Transverse colon (tissue), 4 donors: ENCODE results near the gene CAMK2B. TPM values are rescaled to one million over a fixed set of nuclear protein-coding genes. Genes with fewer than 3 reads are reported as not detected.

Experiments
- DNase-seq: peaks from one replicate; pipeline ENCODE4 v3.0.0-alpha.2; 2019
- H3K27ac ChIP-seq, 4 donors: fragments of 200-600 bp; sonication (generic); 2 replicates each; pipeline ENCODE4 v1.5.1; 2016 to 2018; ENCODE audit warnings: inconsistent platforms in 4 of 4
- H3K27me3 ChIP-seq: fragments of 200-600 bp; sonication (generic); 2 replicates; pipeline ENCODE4 v1.5.1; 2017; ENCODE audit warnings: inconsistent platforms
- H3K36me3 ChIP-seq, 4 donors: fragments of 200-600 bp; sonication (generic); 2 replicates each; pipeline ENCODE4 v1.5.1; 2017 to 2019; ENCODE audit warnings: inconsistent platforms in 4 of 4
- H3K4me1 ChIP-seq, 4 donors: fragments of 200-600 bp; sonication (generic); 2 replicates each; pipeline ENCODE4 v1.5.1; 2017 to 2020; ENCODE audit warnings: inconsistent platforms in 4 of 4
- H3K4me3 ChIP-seq, 4 donors: fragments of 200-600 bp; sonication (generic); 1 replicate in 1 of 4; 2 replicates in 3 of 4; pipeline versions ENCODE4 v1.5.1 to v1.6.1; 2017 to 2019; ENCODE audit warnings: inconsistent platforms in 4 of 4
- H3K9me3 ChIP-seq, 2 donors: fragments of 200-600 bp; sonication (generic); 2 replicates each; pipeline ENCODE4 v1.5.1; 2017 to 2019; ENCODE audit warnings: inconsistent platforms in 2 of 2
- CTCF ChIP-seq, 5 experiments: fragments of 200-600 bp in 3 of 5; fragments of 450-650 bp in 2 of 5; sonication (generic) in 3 of 5; IDR thresholded peaks; 1 replicate in 2 of 5; 2 replicates in 3 of 5; pipeline ENCODE4 v1.5.1; 2016 to 2017; ENCODE audit warnings: antibody characterized with exemption in 5 of 5, inconsistent platforms in 3 of 5, mild to moderate bottlenecking in 2 of 5, moderate library complexity in 1 of 5
- EP300 ChIP-seq: sonication (generic); formaldehyde crosslinking; IDR thresholded peaks from one replicate; pipeline ENCODE4 v1.6.1; 2017; ENCODE audit warnings: antibody characterized with exemption, low read depth
- POLR2A ChIP-seq: fragments of 450-650 bp; IDR thresholded peaks from one replicate; pipeline ENCODE4 v1.6.1; 2016; ENCODE audit warnings: antibody characterized with exemption, mild to moderate bottlenecking, moderate library complexity
- POLR2AphosphoS5 ChIP-seq, 3 donors: sonication (generic); formaldehyde crosslinking; IDR thresholded peaks; one replicate each; pipeline ENCODE4 v1.6.1; 2016; ENCODE audit warnings: antibody characterized with exemption in 3 of 3
- WGBS, 2 donors: methylation state at CpG; one replicate each; pipeline ENCODE4 v1.1.5; 2018; ENCODE audit warnings: low coverage in 1 of 2; 5-methylcytosine and 5-hydroxymethylcytosine counted together
- in situ Hi-C, 4 donors: fragments of 200-750 bp; cut with MboI; loops; one replicate each; pipeline versions ENCODE4 v1.15.0 to v1.15.1; 2017; ENCODE audit warnings: low sequenced_read_pairs in 3 of 4, low pct_ligation_motif_present in 1 of 4, low pct_unique_long_range_greater_than_20kb in 1 of 4
- intact Hi-C: fragments of 100-400 bp; cut with DNase I; formaldehyde crosslinking; loops from one replicate; pipeline ENCODE4 v1.15.1; 2023; ENCODE audit warnings: low total_unique reads
- total RNA-seq, 4 donors: library from RNA; depleted of rRNA; stranded (reverse); fragments of >200 nt; gene quantifications; one replicate each; pipeline ENCODE4 v1.1.0, GENCODE V29; 2016

Gene CAMK2B
- total RNA-seq, 4 donors from 2014 or later = 0.16 to 2.8 (median 0.27) TPM; not detected in 1

- WGBS, 2 donors = 91% methylated on average over 9 of the region's 10 CpGs; no CpG with 5 or more reads in 1 of the 2 donors
- H3K36me3 ChIP-seq = no peaks in the 10 kb centered on the region
- H3K9me3 ChIP-seq = no peaks in the 10 kb centered on the region
- H3K27ac ChIP-seq = no peak overlapping the region
- DNase-seq = no peak
- no peak overlapping the region for H3K4me3 ChIP-seq
- intact Hi-C loops (no loop called here), in situ Hi-C loops (no loop called here)
- TF ChIP-seq EP300 = no peak
- TF ChIP-seq POLR2A = no peak
- no peak for TF ChIP-seq POLR2AphosphoS5 (IDR thresholded peaks at IDR 0.05)
- no peak for TF ChIP-seq CTCF (IDR thresholded peaks at IDR 0.05)
- H3K4me1 ChIP-seq = no peaks in the 10 kb centered on the region
- H3K27me3 ChIP-seq = no peaks in the 10 kb centered on the region
Observed at GRCh38 chr7:44251269-44251668, 74.1 kb downstream of the CAMK2B start.

DNA sequence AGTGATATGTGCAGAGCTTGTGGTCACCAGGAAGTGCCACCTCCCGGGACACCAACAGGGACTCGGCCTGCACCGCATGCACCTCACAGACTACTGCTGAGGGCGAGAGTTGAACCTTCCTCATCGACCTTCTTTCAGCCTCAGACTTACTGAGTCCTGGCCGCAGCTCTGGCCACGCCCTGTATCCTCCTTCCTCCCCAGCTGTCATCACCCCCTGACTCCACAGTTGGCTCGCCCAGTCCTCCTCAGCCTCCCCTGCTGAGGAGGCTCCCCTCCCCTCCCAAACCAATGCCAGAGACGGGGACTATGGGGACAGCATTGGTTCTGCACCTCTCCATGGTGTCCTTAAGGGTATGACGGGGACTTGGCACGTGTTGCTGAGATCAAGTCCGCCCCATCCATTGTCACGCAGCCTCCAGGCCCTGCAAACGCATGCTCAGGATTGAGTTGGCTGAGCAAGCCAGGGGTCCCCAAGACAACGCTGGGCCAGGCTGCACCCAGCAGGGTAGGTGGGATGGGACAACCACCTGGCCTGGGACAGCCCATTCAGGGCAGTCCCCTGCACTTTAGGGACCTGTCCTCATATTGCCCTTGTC is 75.7 kb downstream of the CAMK2B start:
- DNase-seq = no peak
- intact Hi-C loops (no loop called here), in situ Hi-C loops (loop anchor here in 3 of 4 donors (25.0 kb wide), 2 partner anchors 238 to 313 kb away; partner anchors contain the start of genes NUDCD3 (in 2 of the 3) and DDX56 (in 1 of the 3))
- WGBS, 2 donors = 83% methylated on average over 15 of the region's 15 CpGs; no CpG with 5 or more reads in 1 of the 2 donors
- no peak overlapping the region for H3K27ac ChIP-seq
- no peak overlapping the region for H3K4me3 ChIP-seq
- H3K4me1 ChIP-seq = no peaks in the 10 kb centered on the region
- no peaks in the 10 kb centered on the region for H3K36me3 ChIP-seq
- no peaks in the 10 kb centered on the region for H3K9me3 ChIP-seq
- TF ChIP-seq POLR2AphosphoS5 (IDR thresholded peaks at IDR 0.05) (no peak), POLR2A (no peak), CTCF (IDR thresholded peaks at IDR 0.05) (no peak), EP300 (no peak)
- H3K27me3 ChIP-seq = no peaks in the 10 kb centered on the region

- in situ Hi-C loops = loop anchor here in 3 of 4 donors (25.0 kb wide), 2 partner anchors 239 to 314 kb away; partner anchors contain the start of genes NUDCD3 (in 2 of the 3) and DDX56 (in 1 of the 3)
- intact Hi-C loops = no loop called here
- no peak for TF ChIP-seq CTCF (IDR thresholded peaks at IDR 0.05)
- TF ChIP-seq EP300 = no peak
- TF ChIP-seq POLR2A = no peak
- TF ChIP-seq POLR2AphosphoS5 (IDR thresholded peaks at IDR 0.05) = no peak
- H3K27ac ChIP-seq = no peak overlapping the region
- no peak overlapping the region for H3K4me3 ChIP-seq
- H3K36me3 ChIP-seq = no peaks in the 10 kb centered on the region
- WGBS, 2 donors = 86 to 100% methylated on average over 1 to 8 of the region's 10 CpGs
- H3K9me3 ChIP-seq = no peaks in the 10 kb centered on the region
- H3K27me3 ChIP-seq = no peaks in the 10 kb centered on the region
- no peaks in the 10 kb centered on the region for H3K4me1 ChIP-seq
- DNase-seq = no peak
Observed at GRCh38 chr7:44247868-44248651, 77.3 kb downstream of the CAMK2B start.

DNA sequence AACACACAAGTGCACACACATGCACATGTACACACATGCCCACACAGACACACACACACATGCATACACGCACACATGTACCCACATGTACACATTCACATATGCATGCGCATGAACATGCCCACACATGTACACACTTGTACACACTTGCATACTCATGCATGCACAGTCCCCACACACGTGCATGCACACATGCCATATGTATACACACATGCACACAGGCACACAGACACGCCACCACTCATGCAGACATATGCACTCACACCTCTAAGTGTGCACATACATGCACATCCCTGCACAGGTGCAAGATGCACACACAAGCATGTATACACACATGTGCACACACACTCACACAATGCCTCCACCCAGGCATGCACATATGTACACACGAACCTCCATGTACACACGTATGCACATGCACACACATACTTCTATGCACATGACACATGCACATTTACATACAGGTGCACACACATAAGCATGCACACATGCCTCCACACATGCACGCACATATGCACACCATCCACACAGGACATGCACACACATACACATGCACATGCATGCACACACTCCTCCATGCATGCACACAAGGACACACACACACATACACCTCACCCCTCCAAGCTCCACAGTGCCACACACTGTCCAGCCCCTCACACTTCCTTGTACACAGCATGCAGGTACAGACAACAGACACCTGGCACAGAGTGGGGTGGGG is 78.8 kb downstream of the CAMK2B start:
- Histone ChIP-seq H3K9me3 (no peaks in the 10 kb centered on the region), H3K27ac (no peak overlapping the region), H3K27me3 (no peaks in the 10 kb centered on the region), H3K36me3 (no peaks in the 10 kb centered on the region), H3K4me1 (no peaks in the 10 kb centered on the region), H3K4me3 (no peak overlapping the region)
- in situ Hi-C loops (loop anchor here in 3 of 4 donors (25.0 kb wide), 2 partner anchors 241 to 316 kb away; partner anchors contain the start of genes NUDCD3 (in 2 of the 3) and DDX56 (in 1 of the 3)), intact Hi-C loops (no loop called here)
- no peak for DNase-seq
- WGBS, 2 donors = 90 to 94% methylated on average over 4 to 7 of the region's 7 CpGs
- TF ChIP-seq CTCF (IDR thresholded peaks at IDR 0.05) (no peak), POLR2A (no peak), POLR2AphosphoS5 (IDR thresholded peaks at IDR 0.05) (no peak), EP300 (no peak)
